Psoas muscle (tissue), 8 donors: ENCODE results near the gene OS9. TPM values are rescaled to one million over a fixed set of nuclear protein-coding genes. Genes with fewer than 3 reads are reported as not detected.

Experiments used
- ATAC-seq, 4 donors: fragments of 200-7000 bp; cut with Tn5 transposase; one replicate each; pipeline ENCODE4 v1.9.1; 2020; ENCODE audit warnings: moderate library complexity in 3 of 4, mild to moderate bottlenecking in 2 of 4
- DNase-seq, 2 donors: peaks; one replicate each; pipeline ENCODE4 v3.0.0-alpha.2; 2020
- H3K27ac ChIP-seq: fragments of 200-600 bp; one replicate; pipeline ENCODE4 v1.8.0; 2022
- H3K27me3 ChIP-seq, 3 donors: fragments of 200-600 bp in 1 of 3; one replicate each; pipeline versions ENCODE4 v1.6.1 to v1.8.0; 2013 to 2022; ENCODE audit warnings: low read length in 2 of 3, mild to moderate bottlenecking in 2 of 3, moderate library complexity in 1 of 3; ENCODE audit not compliant: insufficient read depth in 3 of 3
- H3K36me3 ChIP-seq, 2 donors: fragments of 200-600 bp in 1 of 2; one replicate each; pipeline versions ENCODE4 v1.6.1 to v1.8.0; 2013 to 2022; ENCODE audit warnings: low read depth in 1 of 2, mild to moderate bottlenecking in 1 of 2, moderate library complexity in 1 of 2; ENCODE audit not compliant: insufficient read depth in 1 of 2
- H3K4me1 ChIP-seq: fragments of 200-600 bp; one replicate; pipeline ENCODE4 v1.8.0; 2022
- H3K4me3 ChIP-seq: fragments of 200-600 bp; one replicate; pipeline ENCODE4 v1.8.0; 2022; ENCODE audit warnings: mild to moderate bottlenecking
- H3K9me3 ChIP-seq: fragments of 200-600 bp; one replicate; pipeline ENCODE4 v1.8.0; 2022
- CTCF ChIP-seq: fragments of 200-600 bp; IDR thresholded peaks from one replicate; pipeline ENCODE4 v1.8.0; 2022; ENCODE audit warnings: antibody characterized with exemption
- WGBS, 3 donors: extraction: QIAGEN DNeasy Blood & Tissue Kit; methylation state at CpG; one replicate each; pipeline versions ENCODE4 v1.1.6 to v1.1.7; 2013; 5-methylcytosine and 5-hydroxymethylcytosine counted together
- intact Hi-C, 2 donors: fragments of 100-400 bp; cut with DNase I; formaldehyde crosslinking; loops; one replicate each; pipeline versions ENCODE4 v1.11.0 to v1.14.2; 2022
- polyA plus RNA-seq, 3 donors: library from polyadenylated mRNA; stranded (reverse); fragments of 200-250 nt; gene quantifications; one replicate each; pipeline ENCODE4 v1.2.3, GENCODE V29; 2013
- total RNA-seq, 4 donors: library from RNA; stranded (reverse); fragmentation: NEBNext Ultra II Directional in 2 of 4; extraction: Animal tissue kit (Norgen Biotek cat#: 25700) in 2 of 4; gene quantifications; one replicate each; pipeline versions ENCODE4 v1.2.1 to v1.2.4, GENCODE V29; 2021 to 2023
- donor health status: healthy with polysubstance abuse.
- donor health status: DM: no; HTN: no; CAD: no; lungs with moderate emphysema.
- donor health status: Bipolar disorder and iron deficiency.
- donor health status: healthy.
- donor health status: DM: yes; HTN: yes; CAD: no.
- donor health status: DM: no; HTN: no; CAD: no.
- donor health status: DM: no; HTN: no; CAD: no.
- donor health status: DM: yes; HTN: yes; CAD: no.

Gene OS9
- total and polyA plus RNA-seq, 7 donors = 53.0 to 76.4 (median 63.8) TPM

GRCh38 chr12:57733928-57734327 lies 40.0 kb downstream of the OS9 start:
- no peak overlapping the region for H3K27ac ChIP-seq
- DNase-seq = no peak
- TF ChIP-seq CTCF = no peak

GRCh38 chr12:57734591-57734990 lies 40.7 kb downstream of the OS9 start:
- no peak for TF ChIP-seq CTCF
- 79 to 84% (median 82%) methylated on average over 4 of the region's 4 CpGs for WGBS, 3 donors
- no peaks in the 10 kb centered on the region for H3K9me3 ChIP-seq
- H3K4me3 ChIP-seq = no peak overlapping the region
- H3K27ac ChIP-seq = no peak overlapping the region
- no peak for DNase-seq
- H3K27me3 ChIP-seq = peaks cover 0 to 58% (median 24%) of the 10 kb centered on the region in 3 donors
- no peak for ATAC-seq
- H3K36me3 ChIP-seq = no peaks in the 10 kb centered on the region
- peaks cover 25% of the 10 kb centered on the region for H3K4me1 ChIP-seq
- intact Hi-C loops = no loop called here

More at GRCh38 chr12:57733928-57734327, 40.0 kb downstream of the OS9 start:
- WGBS, 3 donors = 73 to 86% (median 82%) methylated on average over 6 of the region's 6 CpGs
- no peak for ATAC-seq
- intact Hi-C loops = no loop called here
- Histone ChIP-seq H3K27me3 (peaks cover 0 to 51% (median 22%) of the 10 kb centered on the region in 3 donors), H3K4me3 (no peak overlapping the region), H3K4me1 (peaks cover 25% of the 10 kb centered on the region), H3K9me3 (no peaks in the 10 kb centered on the region), H3K36me3 (no peaks in the 10 kb centered on the region)

GRCh38 chr12:57735198-57735855 lies 41.4 kb downstream of the OS9 start:
- no peak for DNase-seq
- intact Hi-C loops = no loop called here
- peak overlapping the region; percentile 65 for H3K4me3 ChIP-seq
- ATAC-seq = peak in 2 of 4 donors; percentile 29 to 35
- no peak for TF ChIP-seq CTCF
- no peaks in the 10 kb centered on the region for H3K9me3 ChIP-seq
- no peaks in the 10 kb centered on the region for H3K36me3 ChIP-seq
- H3K4me1 ChIP-seq = peaks cover 25% of the 10 kb centered on the region
- 19 to 26% (median 21%) methylated on average over 7 to 8 of the region's 8 CpGs for WGBS, 3 donors
- H3K27me3 ChIP-seq = peaks cover 0 to 62% (median 24%) of the 10 kb centered on the region in 3 donors
- H3K27ac ChIP-seq = no peak overlapping the region

GRCh38 chr12:57735952-57736740 lies 42.2 kb downstream of the OS9 start:
- H3K36me3 ChIP-seq = no peaks in the 10 kb centered on the region
- peak overlapping the region; percentile 65 for H3K4me3 ChIP-seq
- no peaks in the 10 kb centered on the region for H3K9me3 ChIP-seq
- peaks cover 25% of the 10 kb centered on the region for H3K4me1 ChIP-seq
- WGBS, 3 donors = 3 to 10% (median 8%) methylated on average over 49 of the region's 49 CpGs
- H3K27me3 ChIP-seq = peaks cover 0 to 65% (median 22%) of the 10 kb centered on the region in 3 donors
- DNase-seq (no peak), ATAC-seq (peak; percentile 17 to 58 (median 28))
- no peak for TF ChIP-seq CTCF
- intact Hi-C loops = no loop called here
- H3K27ac ChIP-seq = no peak overlapping the region
